GM19438 (cell line): ENCODE results near the gene LSAMP.

Source experiments
- ATAC-seq: cut with Tn5 transposase; IDR thresholded peaks from one replicate; pipeline ENCODE4 v1.9.1; 2021; ENCODE audit warnings: low read depth; ENCODE audit not compliant: unreplicated experiment

The LSAMP gene

DNA sequence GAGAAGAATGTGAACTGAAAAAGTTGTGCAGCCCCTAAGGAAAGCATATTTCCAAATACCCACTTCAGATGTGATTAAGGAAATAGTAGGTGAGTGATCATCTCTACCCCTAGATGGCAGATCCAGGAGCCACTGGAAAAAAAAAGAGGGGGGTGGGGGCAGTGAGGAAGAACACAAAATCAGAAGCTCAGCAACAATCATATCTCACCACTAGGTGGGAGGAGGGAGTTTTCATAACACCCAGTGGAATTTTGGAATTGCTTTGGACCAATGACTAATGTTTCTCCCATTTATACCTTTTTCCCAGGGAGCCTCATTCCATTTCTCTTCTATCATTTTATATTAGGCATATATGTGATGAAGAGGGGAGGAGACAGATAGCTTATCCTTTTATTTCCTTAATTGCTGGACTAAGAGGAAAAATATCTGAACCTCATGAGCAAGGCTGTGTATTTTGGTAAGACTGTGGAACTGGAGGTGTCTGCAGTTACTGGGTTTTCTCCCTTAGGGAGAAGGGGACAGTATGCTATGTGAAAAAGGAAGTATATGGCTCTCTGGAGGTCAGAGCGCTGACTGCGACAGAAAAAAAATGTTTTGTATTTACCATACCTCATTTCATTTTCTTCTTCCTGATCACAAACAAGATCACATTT, 458.6 kb downstream of the LSAMP start:
- no peak for ATAC-seq

DNA sequence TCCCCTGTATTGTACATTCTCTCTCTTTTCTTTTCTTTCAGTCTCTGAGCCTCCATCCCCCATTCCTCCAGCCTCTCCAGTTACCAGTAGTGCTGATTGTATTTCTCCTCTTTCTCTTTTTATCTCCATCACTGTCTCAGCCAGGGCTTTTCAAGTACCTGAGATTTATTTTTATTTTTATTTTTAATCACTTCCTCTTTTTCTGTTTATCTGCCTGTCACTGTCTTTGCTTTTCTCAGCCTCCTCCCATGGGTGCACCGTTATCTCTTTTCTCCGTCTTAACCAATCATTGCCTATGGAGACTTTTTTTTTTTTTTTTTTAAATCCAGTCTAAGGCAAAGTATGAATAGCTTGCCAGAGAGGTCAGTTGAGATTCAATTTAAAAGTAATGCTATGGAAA, 462.7 kb downstream of the LSAMP start:
- ATAC-seq: no peak

DNA sequence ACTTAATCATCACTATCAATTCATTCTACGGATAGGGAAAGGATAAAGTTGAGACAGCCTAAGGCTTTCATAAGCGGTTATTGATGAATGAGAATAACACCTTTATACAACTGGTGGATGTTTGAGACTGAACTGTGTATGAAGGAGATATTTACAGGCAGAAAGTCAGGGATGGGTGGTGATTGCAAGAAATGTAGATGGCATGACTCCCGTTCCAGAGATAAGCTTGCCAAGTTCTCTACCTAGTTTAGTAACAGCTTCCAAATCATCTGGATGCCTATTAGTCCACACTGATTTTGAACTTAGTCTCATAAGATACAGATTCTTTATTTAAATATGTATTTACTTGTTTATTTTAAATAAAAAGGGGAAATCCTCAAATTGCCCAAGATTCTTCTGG, 463.2 kb downstream of the LSAMP start:
- ATAC-seq: no peak

DNA sequence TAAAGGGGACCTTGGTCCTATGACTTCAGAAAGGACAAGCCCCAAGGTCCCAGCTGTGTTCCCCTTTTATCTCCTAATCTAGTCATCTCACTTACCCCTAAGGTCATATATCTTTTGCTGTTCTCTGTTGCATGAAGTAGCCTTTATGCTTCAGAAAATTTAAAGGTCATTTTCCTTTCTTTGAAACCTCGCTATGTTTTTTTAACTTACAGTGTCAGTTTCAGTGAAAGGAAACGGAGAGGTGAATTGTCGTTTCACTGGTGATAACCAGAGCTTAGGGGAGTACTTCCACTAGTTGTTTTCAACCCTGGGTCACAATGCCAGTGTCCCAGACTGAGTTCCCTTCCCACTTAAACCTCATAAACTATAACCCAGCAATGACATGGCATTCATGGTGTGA, 464.6 kb downstream of the LSAMP start:
- no peak for ATAC-seq

DNA sequence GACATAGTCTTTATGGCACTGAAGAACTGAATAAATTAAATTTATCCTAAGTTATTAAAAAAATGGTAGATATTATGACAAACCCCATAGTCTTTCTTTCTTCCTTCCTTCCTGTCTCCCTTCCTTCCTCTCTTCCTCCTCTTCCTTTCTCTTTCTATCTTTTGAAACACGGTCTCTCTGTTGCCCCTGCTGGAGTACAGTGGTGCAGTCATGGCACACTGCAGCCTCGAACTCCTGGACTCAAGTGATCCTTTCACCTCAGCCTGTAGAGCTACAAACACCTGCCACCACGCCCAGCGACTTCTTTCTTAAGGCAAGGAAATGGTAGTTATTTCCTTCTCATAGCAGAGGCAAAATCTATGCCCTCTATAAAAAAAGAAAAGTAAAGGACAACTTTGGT, 467.4 kb downstream of the LSAMP start:
- no peak for ATAC-seq

DNA sequence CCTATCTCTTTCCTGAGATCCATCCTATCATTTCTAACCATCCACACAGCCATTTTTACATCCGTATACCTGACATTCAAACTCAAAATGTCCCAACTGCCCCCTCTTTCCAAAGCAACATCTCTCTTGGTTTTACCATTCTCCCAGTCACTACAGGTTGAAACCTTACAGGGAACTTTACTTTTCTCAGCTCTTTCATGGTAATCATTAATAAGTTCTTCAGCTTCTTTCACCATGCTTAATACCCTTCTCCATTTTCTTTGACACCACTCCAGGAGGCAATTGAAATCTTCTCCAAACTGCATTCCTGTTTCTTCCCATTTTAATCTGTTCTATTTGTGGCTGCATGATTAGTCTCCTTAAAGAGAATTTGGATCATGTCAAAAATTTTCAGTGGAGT, 469.5 kb downstream of the LSAMP start:
- ATAC-seq: no peak

DNA sequence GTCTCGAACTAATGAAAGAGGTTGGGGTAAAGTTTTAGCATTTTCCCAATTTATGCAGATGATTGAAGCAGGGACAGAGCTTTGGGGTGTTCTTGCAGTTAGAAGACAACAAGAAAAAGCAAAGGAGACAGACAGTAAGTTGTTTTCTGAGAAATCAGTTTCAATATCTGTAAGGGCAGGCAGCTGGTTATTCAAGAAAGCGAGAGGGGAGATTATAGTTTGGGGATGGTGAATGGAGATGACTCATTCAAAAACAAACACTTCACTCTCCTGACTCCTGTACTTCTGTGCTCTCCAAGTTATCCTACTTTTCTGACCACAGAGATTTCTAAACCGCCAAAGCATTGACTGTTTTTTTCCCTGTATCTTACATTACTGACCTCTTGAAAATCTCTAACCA, 469.9 kb downstream of the LSAMP start:
- peak; percentile 72 for ATAC-seq

DNA sequence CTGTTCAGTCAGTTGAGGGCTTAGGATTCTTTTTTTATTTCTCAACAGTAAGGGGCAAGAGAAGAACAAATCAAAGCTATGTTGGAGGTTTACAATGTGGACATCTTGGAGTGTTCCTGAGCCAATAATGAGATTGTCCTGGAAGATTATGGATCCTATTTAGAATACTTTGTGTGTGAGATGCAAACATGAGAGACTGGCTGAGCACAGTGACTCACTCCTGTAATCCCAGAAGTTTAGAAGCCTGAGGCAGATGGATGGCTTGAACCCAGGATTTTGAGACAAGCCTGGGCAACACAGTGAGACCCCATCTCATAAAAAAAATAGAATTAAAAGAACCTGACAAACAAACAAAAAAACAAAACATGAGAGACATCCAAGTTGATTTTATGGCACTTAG, 470.3 kb downstream of the LSAMP start:
- no peak for ATAC-seq

DNA sequence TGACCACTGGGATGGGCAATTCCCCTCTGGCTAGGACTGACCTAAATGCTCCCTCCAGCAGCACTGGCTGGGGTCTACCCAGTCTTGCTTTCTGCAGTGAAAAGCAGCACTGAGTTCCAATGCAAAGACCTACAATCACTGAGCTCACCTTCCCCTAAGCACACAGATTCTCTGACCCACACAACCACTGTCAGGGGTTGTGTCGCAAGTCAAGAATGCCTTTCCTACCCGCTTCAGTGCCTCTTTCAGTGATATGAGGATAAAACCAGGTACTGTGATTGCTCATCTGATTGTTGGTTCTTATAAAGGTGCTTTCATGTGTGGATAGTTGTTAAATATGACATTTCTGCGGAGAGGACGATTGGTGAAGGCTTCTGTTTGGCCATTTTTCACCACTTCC, 476.4 kb downstream of the LSAMP start:
- no peak for ATAC-seq

DNA sequence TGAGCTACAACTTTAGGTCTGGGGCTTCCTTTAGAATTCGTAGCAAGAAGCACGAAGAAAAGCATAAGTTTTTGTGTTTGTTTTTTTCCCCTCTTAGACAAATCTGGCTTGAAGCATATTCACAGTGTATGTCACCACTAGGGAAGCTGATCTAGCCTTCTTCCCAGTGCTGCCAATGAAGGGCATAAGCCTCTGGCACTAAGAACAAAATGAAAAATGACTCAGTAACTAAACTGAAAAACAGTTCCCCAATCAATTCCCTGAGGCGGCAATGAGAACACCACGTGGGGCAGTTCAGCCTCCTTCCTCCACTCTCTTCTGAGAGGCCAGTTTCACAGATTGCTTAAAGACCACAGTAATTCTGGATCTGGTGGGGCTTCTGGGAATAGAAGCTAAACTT, 483.9 kb downstream of the LSAMP start:
- no peak for ATAC-seq

DNA sequence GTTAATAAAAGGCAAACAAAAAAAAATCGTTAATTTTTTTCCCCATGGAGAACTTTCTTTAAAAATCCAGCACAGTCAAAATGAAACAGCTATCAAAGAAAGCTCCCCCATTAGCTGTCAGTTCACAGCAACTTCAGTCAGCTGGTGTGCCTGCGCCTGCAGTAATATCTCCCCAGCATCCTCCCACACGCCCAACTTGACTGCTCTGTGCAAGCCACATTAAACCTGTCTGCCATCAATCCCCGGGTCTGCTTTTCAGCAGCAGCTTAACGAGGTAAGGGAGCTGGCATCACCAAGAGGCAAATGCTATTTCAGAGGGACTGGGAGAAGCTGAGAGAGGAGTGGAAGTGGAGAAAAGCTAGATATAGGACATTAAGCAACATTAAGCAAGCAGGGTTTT, 484.5 kb downstream of the LSAMP start:
- ATAC-seq: no peak

DNA sequence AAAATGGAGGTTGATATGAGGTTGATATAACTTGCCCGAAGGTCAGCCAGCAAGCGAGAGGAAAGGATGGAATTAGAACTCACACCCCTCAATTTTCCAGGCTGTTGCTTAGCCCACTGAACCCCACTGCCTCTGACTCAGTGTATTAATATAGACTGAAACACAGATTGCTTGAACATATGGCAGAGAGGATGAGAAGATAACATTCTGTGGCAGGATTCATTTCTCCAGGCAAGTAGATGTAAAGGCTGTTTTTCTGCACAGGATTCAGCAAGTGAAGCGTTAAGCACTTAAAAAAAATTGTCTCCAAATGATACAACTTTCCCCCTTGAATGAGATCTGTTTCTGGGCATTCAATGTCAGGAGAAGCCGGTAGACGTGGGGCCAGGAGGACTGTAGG, 486.8 kb downstream of the LSAMP start:
- ATAC-seq: no peak

DNA sequence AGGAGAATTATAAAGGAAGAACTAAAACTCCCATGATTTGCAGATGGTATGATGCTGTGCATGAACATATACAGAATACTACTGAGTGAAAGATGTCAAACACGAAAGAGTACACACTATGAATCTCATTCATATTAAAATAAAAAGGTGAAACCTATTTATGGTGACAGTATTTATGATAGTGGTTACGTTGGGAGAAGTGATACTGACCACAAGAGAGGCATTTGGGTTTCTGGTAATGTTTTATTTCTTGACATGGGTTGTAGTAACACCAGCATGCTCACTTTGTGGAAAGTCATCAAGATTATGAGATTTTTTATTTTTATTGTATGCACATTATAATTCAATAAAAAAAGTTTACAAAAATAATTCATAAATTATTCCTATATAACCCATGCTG, 498.0 kb downstream of the LSAMP start:
- no peak for ATAC-seq

DNA sequence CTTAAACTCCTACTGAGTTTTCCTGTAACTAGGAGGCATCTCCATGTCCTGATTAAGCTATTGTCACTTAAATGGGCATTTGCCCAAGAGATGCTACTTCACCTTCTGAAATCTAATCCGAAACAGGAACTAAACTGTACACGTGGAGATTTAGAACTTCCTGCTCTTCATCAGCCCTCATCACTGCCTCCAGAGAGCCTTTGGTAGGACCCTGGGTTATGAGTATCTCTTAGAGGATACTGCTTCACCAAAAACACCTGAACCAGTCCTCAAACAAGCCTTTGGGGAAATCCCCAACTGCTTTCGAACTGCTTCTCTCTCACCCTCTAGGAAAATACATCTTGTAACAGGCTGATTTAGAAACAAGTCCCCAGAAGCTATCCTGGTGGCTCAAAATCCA, 501.7 kb downstream of the LSAMP start:
- ATAC-seq: peak; percentile 60

DNA sequence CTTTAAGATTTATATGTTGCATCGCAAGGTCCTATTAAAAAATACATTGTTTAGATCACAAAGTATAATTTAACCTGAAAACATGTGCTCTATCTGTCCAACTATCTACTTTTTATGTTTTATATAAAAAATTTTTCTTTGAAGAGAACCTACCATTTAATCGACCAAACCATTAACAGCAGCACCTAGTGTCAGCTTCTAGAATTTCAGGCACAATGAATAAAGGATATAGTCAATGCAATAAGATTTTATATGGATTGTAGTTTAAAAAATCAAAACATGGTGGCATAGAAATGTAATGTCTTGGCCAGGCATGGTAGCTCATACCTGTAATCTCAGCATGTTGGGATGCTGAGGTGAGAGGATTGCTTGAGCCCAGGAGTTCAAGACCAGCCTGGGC, 508.2 kb downstream of the LSAMP start:
- ATAC-seq: no peak

DNA sequence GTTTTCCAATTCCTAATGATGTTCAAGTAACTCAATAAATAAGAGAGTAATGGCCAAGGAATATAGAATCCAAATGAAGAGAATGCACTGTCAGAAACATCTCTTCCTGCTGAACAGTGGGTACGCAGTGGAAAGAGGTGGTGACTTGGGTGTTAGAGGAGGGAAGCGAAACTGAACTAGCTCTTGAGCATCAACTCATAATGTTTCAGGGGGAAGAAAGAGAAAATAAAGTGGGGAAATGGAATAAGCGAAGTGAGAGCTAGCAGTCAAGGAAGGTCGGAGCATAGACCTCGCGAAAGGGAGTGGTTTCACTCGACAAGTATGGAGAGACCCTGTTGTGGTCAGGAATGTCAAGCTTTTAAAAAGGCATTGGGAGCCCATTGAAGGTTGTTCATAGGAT, 512.5 kb downstream of the LSAMP start:
- no peak for ATAC-seq

DNA sequence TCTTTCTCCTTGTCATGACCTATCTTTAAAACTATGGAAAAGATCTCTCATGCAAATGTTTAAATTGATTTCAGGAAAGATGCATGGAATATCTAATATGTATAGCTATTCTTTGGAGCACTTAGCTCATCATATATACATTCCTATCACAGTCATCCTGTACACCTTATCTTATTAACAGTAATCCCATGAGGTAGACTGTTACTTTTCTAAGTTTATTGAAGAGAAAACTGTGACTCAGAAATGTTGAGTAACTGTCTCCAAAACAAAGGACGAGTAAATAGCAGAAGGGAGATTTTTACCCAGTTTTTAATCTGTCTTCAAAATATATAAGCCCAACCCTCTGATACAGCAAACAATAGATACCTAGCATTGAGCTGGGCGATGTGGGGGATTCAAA, 513.7 kb downstream of the LSAMP start:
- ATAC-seq: no peak

DNA sequence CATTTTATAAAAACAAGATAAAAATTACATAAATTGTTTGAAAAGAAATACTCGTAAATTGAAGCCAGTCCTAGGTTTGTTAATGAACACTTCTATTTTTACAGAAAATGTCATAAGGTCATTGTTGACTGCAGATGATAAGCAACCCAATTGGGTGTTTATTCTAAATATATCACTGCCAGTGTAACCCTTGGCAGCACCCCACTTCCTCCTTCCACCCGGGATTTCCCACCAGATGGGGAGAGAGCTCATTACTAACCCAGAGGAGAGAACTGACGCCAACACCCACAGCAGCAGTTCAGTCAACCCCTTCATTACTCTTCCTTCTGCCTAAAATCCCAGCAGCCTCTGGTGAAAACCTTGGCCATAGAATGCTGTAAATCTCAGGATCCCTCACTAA, 514.4 kb downstream of the LSAMP start:
- peak; percentile 45 for ATAC-seq

DNA sequence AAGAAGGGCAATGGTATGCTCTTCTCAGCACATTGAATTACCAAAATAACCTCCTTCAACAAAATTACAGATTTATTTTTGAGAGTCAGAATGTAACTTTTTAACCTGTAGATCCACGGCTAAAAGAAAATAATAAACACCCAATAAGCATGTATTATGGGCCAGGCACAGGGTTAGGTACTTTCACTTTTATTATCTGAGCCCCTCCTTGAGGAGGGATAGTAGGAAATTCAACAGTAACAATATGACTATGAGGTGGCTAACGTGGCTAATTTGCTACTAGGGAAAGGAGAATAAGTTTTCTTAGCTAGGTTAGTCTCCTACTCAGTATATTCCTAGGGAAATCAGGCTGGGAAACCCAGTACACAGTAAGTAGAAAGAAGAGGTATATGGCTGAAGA, 515.1 kb downstream of the LSAMP start:
- no peak for ATAC-seq

DNA sequence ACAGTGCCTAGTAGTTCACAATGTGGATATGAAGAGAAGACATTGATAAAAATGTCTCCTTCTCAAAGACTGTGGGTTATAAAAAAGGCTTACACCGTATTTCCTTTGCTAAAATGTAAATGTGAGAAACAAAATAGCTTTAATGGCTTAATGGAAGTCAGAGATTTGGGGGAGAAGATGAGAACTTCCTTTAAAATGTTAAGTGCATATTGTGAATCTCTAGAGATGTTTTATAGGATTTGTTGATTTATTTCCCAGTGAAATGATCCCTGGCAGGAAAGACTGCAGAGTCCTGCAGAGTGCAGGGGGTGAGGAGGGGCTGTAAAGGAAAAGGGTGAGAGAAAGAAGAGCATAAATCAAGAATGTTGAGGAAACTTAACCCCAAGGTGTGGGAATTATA, 516.9 kb downstream of the LSAMP start:
- no peak for ATAC-seq

DNA sequence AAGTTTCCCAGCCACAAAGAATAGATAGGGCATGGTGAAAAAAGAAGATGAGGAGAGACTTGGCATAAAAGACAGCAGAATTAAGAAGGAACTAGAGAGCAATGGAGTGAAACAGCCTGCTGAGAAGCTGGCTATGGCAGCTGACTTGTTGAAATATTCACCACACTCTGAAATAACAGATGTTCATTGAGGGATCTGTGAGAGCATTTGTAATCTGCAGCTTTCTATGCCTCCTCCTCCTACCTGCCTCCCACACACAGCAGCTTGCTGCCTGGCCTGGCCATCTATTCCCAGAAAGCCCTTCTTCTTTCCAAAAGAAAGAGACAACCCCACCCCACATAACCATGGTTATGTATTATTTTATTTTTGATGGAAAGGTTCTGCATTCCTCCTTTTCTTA, 518.1 kb downstream of the LSAMP start:
- ATAC-seq: no peak

DNA sequence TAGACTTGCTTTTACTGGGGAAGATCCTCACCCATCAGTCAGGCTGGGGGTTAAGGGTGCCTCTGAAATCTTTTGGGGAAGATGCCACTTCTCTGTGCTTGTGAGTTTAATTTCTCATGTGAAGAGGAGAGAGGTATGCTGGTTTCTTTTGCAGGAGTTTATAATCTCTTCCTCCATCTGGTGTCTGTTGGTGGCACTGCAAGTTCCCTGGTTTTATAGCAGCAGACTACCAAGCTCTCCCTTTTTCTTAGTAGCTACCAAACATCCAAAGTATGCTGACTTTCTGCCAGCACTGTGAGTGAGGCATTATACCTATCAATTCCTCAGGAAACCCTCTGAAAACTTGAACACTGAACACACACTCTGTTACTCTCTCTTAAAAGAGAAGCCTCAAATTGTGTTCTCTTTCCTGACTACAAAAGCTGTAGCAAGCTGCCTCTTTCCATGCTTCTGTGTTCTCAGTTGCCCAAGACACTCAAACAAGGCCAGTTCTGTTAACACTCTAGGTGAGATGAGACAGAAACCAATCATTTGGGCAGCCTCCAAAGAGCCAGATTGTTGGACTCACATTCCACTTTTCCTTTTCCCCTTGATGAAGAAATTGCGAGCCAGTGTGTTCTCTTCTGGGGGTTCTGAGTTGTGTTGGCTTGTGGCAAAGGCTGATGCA, 522.5 kb downstream of the LSAMP start:
- ATAC-seq: no peak

DNA sequence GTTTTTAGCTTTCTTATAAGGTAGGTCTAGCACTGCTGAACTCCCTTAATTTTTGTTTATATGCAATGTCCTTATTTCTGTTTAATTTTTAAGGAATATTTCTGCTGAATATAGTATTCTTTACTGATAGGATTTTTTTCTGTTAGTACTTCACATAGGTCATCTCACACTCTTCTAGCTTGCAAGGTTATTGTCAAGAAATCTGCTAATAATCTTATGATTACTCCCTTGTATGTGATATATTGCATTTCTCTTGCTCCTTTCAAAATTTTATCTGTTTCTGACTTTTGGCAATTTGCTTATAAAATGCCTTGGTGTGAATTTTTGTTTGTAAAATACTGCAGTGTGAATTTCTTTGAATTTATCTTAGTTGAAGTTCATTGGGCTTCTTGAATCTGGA, 523.6 kb downstream of the LSAMP start:
- no peak for ATAC-seq
